ENCODE results near the gene BAZ1B.

The BAZ1B gene

GRCh38 chr7:73565675-73566340, 43.7 kb upstream of the BAZ1B start:
- H3K9ac ChIP-seq (ENCODE audit: low read depth, low read length) = no peak overlapping the region
- H3K4me1 ChIP-seq (ENCODE audit: insufficient read depth, low read length) = peaks cover 39% of the 10 kb centered on the region
- DNase-seq = no peak
- H4K20me1 ChIP-seq (ENCODE audit: insufficient read depth, low read length) = 0 out of 2 replicates have a peak, but pooled peaks cover 1% of the 10 kb centered on the region
- no peak overlapping the region for H2AFZ ChIP-seq (ENCODE audit: low read depth, low read length)
- no peak overlapping the region for H3K4me3 ChIP-seq (ENCODE audit: low read depth in 1 of 2, low read length in 2 of 2)
- no peak overlapping the region for H3K27ac ChIP-seq (ENCODE audit: low read length)
- no peaks in the 10 kb centered on the region for H3K27me3 ChIP-seq (ENCODE audit: insufficient read depth, low read length, poor library complexity)
- ATAC-seq (ENCODE audit: insufficient read depth, low read depth) = no peak
- H3K4me2 ChIP-seq (ENCODE audit: insufficient read depth, low read length) = no peak overlapping the region
- no peaks in the 10 kb centered on the region for H3K9me3 ChIP-seq (ENCODE audit: insufficient read depth, low read length, severe bottlenecking)
- peaks cover 16% of the 10 kb centered on the region for H3K36me3 ChIP-seq (ENCODE audit: insufficient read depth, low read length)
- TF ChIP-seq EZH2 (IDR thresholded peaks at IDR 0.05; ENCODE audit: borderline replicate concordance, low read depth, low read length, severe bottlenecking) = no peak
- TF ChIP-seq CTCF (IDR thresholded peaks at IDR 0.05; ENCODE audit: borderline replicate concordance, extremely low read depth, low read length, poor library complexity, severe bottlenecking) = no peak
- no peaks in the 10 kb centered on the region for H3K79me2 ChIP-seq (ENCODE audit: insufficient read depth, low read length)

- H2AFZ ChIP-seq (ENCODE audit: low read depth, low read length) = no peak overlapping the region
Observed at GRCh38 chr7:73560109-73560835, 38.2 kb upstream of the BAZ1B start.

GRCh38 chr7:73557397-73558257, 35.5 kb upstream of the BAZ1B start, which contains the start of gene BCL7B:
BCL7B (minus strand) TSS chr7:73557690; CDS start chr7:73557578, 112 bp downstream.
- Histone ChIP-seq H3K79me2 (ENCODE audit: insufficient read depth, low read length) (peaks cover 47% of the 10 kb centered on the region), H4K20me1 (ENCODE audit: insufficient read depth, low read length) (peaks cover 40% of the 10 kb centered on the region), H3K36me3 (ENCODE audit: insufficient read depth, low read length) (peaks cover 27% of the 10 kb centered on the region), H3K27me3 (ENCODE audit: insufficient read depth, low read length, poor library complexity) (no peaks in the 10 kb centered on the region), H3K4me2 (ENCODE audit: insufficient read depth, low read length) (peak within 1 kb of the TSS; percentile 86), H2AFZ (ENCODE audit: low read depth, low read length) (peak within 1 kb of the TSS; percentile 99), H3K9ac (ENCODE audit: low read depth, low read length) (peak within 1 kb of the TSS; percentile 100), H3K4me3 (ENCODE audit: low read depth in 1 of 2, low read length in 2 of 2) (peak within 1 kb of the TSS; percentile 89 to 91), H3K9me3 (ENCODE audit: insufficient read depth, low read length, severe bottlenecking) (no peaks in the 10 kb centered on the region), H3K27ac (ENCODE audit: low read length) (peak within 1 kb of the TSS; percentile 98), H3K4me1 (ENCODE audit: insufficient read depth, low read length) (peaks cover 37% of the 10 kb centered on the region)
- DNase-seq = peak; percentile 78
- ATAC-seq (ENCODE audit: insufficient read depth, low read depth) = peak; percentile 43
- TF ChIP-seq CTCF (IDR thresholded peaks at IDR 0.05; ENCODE audit: borderline replicate concordance, extremely low read depth, low read length, poor library complexity, severe bottlenecking) (no peak), EZH2 (IDR thresholded peaks at IDR 0.05; ENCODE audit: borderline replicate concordance, low read depth, low read length, severe bottlenecking) (no peak)

More at GRCh38 chr7:73560109-73560835, 38.2 kb upstream of the BAZ1B start:
- Histone ChIP-seq H3K36me3 (ENCODE audit: insufficient read depth, low read length) (peaks cover 6% of the 10 kb centered on the region), H3K4me3 (ENCODE audit: low read depth in 1 of 2, low read length in 2 of 2) (no peak overlapping the region), H3K27ac (ENCODE audit: low read length) (no peak overlapping the region), H3K4me2 (ENCODE audit: insufficient read depth, low read length) (no peak overlapping the region), H3K79me2 (ENCODE audit: insufficient read depth, low read length) (peaks cover 22% of the 10 kb centered on the region), H3K9ac (ENCODE audit: low read depth, low read length) (no peak overlapping the region), H3K9me3 (ENCODE audit: insufficient read depth, low read length, severe bottlenecking) (no peaks in the 10 kb centered on the region), H4K20me1 (ENCODE audit: insufficient read depth, low read length) (peaks cover 17% of the 10 kb centered on the region), H3K4me1 (ENCODE audit: insufficient read depth, low read length) (peaks cover 23% of the 10 kb centered on the region), H3K27me3 (ENCODE audit: insufficient read depth, low read length, poor library complexity) (no peaks in the 10 kb centered on the region)
- ATAC-seq (ENCODE audit: insufficient read depth, low read depth) (no peak), DNase-seq (no peak)
- TF ChIP-seq CTCF (IDR thresholded peaks at IDR 0.05; ENCODE audit: borderline replicate concordance, extremely low read depth, low read length, poor library complexity, severe bottlenecking) (no peak), EZH2 (IDR thresholded peaks at IDR 0.05; ENCODE audit: borderline replicate concordance, low read depth, low read length, severe bottlenecking) (no peak)
